A673 (cell line): ENCODE results near the gene CD244.

Experiments
- CTCF ChIP-seq: fragments of 300-800, 200-600 bp; sonication (generic); conservative IDR thresholded peaks from 2 replicates; pipeline ENCODE4 v1.5.1; 2017; ENCODE audit warnings: low read depth, mild to moderate bottlenecking, antibody characterized with exemption, low read length, moderate library complexity, mixed read lengths
- EZH2 ChIP-seq: fragments of 200-600 bp; sonication (generic); IDR thresholded peaks from 2 replicates; pipeline ENCODE4 v1.6.1; 2017; ENCODE audit warnings: borderline replicate concordance, low read depth, mild to moderate bottlenecking, mixed read lengths, antibody characterized with exemption, low read length; ENCODE audit not compliant: poor library complexity, severe bottlenecking

- no peak for TF ChIP-seq CTCF
- no peak for TF ChIP-seq EZH2
These were observed 19.9 kb upstream of the CD244 start for GRCh38 chr1:160882582-160882981.
